ENCODE data around the gene SIPA1L3.
"Not testable (repeated sequence)": the region's sequence is repeated elsewhere in the genome, so short reads cannot be mapped to it uniquely, and the experiment has no call there.

The SIPA1L3 gene

DNA sequence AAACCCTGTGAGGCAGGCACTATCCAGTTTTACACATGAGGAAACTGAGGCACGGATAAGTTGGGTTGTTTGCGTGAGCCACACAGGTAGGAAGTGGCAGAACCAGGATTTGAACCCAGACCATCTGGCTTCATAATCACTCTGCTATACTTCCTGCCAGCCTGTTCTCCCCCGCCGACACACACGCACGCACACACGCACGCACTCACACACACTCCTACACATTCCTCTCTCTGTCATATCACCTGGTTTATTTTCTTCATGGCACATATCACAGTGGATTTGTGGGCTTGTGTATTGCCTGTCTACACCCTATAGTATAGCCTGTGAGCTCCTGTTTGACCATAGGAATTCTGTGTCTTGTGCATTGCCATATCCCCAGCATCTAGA lies 140.0 kb downstream of the SIPA1L3 start:
- no peak for DNase-seq

DNA sequence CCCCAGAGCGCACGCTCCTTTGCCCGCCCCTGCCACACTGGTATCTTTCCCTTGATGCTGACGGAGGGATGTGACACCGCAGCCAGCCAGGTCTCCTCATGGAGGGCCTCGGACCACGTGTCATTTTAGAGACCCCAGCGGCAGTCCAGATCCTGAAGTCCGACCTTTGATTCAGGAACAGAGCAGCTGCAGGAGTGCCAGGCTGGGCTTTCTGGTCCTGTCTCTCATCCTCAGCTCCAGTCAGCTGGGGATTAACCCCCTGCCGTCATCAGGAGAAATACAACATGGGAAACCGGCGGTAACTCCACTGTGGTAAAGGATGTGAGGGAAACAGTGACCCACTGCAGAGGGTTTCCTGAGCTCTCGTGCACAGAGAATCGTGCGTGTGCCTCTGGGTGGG lies 140.6 kb downstream of the SIPA1L3 start:
- no peak for DNase-seq

DNA sequence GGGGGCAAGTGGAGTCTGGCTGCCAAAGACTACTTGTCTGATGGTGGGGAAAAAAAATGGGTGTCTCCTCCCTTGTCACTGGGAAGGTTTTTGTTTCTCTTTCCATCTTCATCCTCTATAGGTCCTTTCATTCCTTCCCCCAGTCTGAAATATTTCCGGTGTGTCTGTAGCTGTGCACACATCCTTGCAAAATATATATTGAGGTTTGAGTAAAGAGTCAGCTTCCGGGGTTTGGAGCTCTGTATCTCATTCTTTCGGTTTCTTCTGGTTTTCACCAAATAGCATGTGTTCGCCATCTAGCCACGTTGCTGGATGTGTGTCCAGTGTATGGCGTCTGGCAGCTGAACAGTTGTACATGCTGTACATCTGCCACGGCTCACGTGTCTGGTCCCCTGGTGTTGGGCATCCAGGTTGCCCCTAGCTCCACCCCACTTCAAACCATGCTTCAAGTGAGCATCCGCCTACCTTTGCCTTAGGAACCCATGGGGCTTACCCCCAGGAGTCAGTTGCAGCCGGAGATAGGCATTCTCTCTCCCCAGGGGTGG lies 142.2 kb downstream of the SIPA1L3 start:
- peak; percentile 47 for DNase-seq

DNA sequence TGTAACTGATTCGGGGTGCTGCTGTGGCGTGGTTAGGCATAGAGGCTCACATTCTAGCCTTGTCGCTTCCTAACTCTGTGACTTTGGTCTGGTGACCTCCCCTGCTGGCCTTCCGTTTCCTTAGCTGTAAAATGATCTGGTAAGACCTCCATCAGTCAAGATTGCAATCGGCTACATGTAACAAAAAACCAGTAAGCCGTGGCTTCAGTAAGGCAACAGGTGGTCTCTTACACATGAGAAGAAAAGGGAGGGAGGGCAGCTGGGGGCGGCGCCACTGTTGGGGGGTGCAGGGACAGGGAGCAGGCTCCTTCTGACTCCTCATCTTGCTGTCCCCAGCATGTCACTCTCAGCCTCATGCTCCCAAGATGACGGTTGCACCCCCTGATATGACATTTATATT lies 148.0 kb downstream of the SIPA1L3 start:
- DNase-seq, result no peak

DNA sequence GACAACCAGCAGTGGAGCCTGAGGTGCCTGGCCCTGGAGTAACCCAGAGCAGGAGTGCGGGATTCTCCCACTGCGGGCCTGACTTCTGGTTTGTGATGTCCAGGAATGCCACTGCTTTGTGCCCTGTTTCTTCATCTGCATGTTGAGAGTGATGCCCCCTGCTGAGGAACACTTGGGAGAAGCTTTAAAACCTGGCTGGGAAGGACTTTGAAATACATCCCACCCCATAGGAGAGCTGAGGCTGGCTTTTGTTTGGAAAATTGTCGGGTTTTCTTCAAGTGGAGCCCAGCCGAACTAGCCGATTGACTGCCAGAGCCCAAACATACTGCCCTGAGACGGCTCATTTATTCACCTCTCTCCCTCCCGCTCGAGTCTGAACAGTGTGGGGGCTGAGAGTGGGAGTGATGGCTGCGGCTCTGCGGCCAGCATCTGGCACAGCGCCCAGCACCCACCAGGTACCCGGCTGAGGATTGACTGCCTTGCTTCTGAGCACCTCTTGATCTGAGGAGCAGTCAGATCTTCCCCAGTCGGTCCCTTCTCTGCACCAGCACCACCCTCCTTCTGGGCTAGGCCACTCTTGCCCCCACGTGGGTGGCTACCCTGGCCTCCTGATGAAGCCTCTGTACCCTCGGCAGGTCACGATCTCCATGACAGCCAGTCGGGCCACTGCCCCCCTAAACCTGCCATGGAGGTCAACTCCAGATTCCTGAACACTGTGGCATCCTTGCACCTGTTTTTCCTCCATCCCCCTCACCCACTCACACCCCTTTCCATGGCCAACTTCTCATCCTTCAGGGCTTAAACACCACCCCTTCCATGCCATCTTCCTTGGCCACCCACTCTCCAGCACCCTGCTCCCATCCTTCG lies 148.9 kb downstream of the SIPA1L3 start:
- DNase-seq, result no peak

DNA sequence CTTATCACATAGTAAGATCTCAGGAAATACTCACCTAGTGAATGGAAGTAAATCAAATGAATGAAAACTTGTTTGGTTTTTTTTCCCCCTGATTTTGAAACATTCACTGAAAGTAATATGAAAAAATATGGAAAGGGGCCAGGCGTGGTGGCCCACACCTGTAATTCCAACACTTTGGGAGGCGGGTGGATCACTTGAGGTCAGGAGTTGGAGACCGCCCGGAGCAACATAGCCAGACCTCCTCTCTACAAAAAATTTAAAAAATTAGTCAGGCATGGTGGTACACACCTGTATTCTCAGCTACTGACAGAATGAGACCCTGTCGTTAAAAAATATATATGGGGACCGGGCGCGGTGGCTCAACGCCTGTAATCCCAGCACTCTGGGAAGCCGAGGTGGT lies 149.6 kb downstream of the SIPA1L3 start:
- DNase-seq, result no peak

DNA sequence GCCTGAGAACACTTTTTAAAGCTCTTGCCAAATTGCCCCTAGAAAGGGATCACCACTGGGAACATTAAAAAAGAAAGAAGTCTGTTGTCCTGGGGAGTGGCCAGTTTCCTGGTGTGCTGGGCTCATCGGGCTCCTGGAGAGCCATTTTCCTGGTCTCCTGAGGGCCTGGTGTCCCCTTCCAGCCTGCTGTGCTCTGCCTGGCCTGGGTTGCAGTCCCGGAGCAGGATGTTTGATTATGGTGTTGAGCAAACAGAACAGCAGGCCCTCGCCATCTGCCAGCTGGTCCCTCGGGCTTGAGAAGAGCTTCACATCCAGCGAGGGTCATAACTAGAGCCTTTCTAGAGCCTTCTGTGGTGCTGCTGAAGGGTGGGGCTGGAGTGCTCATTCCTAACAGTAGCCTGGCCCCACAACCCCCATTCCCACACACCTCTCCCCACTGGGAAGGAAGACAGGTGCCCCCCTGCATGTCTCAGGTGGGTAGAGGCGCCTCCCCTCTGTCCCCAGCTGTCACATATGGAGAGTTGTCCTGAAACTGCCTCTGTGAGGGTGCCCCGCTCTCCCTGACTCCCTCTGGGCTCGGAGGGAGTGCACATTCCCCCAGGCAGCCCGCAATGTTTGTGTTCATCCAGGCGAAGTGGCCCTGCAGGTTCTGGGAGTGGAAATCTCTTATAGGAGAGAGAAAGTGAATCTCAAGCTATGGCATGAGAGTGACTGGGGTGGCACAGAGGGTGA lies 151.1 kb downstream of the SIPA1L3 start:
- DNase-seq, result no peak

DNA sequence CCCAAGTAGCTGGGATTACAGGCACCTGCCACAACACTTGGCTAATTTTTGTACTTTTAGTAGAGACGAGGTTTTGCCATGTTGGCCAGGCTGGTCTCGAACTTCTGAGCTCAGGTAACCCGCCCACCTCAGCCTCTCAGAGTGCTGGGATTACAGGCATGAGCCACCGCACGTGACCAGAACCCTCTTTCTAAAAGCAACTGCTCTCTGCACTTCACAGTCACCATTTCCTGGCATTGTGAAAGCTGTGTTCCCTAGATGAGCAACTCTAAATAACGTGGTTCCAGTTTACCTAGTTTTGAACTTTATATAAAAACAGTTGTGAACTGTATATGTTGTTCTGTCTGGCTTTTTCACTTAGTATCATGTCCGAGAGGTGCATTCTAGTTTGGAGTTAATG lies 152.9 kb downstream of the SIPA1L3 start:
- DNase-seq, result no peak

DNA sequence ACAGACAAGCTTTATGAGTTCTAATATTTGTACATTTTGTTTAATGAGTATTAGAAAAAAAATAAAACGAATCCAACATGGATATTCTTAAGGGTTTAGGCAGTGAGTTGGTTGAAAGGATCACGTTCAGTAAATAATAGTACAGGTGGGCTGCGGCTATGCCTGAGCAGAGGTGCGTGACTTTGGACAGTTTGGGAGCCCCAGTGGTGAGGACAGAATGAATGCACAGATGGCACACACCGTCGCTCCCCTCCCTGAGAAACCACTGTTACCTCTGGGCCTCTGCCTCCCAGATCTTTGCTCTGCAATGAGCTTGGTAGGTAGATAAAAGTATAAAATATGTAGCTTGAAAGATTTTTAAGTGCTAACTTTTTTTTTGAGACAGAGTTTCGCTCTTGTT lies 153.3 kb downstream of the SIPA1L3 start:
- DNase-seq, result no peak

DNA sequence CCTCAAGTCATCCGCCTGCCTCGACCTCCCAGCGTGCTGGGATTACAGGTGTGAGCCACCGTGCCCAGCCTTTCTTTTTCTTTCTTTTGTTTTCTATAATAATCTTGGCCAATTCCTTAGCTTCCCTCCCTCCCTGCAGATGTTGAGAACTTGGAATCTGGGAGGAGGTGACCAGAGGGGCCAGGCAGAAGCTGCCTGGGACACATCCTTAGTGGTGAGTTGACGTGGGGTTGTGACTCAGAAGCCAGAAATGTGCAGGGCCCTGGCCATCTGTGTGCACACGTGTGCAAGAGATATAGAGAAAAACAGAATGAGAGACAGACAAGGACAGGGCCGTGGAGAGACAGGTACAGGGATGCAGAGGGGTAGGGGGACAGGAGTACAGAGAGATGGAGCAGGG lies 154.3 kb downstream of the SIPA1L3 start:
- DNase-seq, result no peak

DNA sequence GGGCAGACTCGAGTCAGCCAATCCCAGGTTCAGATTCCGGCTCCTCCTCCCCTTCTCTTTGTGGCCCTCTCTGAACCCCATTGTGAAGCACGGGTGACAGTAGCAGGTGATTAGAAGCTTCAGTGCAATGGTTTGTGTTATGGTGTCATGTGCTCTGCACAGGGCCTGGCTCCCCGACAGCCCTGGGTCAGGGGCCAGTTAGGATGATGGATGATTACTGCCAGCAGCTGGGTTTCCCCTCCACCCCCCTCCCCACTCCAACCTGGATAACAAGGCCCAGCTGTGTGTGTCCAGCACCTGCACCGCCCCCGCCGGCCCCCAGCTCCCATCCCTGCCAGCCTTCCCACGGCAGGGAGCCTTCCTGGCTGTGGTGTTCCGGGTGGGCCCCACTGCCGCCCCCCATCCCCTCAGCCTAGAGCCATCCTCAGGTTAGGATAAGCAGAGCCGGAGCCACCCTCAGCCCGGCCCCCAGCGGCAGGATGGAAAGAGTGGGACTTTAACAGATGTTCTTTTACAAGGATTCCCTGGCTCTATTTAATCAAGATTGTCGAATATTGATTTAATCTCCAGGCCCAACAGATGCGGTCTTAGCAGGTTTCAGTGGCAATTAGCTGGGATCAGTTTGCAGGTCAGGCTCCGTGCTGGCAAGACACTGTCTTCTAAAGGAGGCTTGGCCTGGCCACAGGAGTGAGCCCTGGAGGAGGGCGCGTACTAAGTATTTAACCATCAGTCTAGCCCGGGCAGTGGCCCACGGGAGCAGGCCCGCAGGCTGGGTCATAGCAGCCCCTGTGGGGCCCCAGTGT lies 156.2 kb downstream of the SIPA1L3 start:
- no peak for DNase-seq

DNA sequence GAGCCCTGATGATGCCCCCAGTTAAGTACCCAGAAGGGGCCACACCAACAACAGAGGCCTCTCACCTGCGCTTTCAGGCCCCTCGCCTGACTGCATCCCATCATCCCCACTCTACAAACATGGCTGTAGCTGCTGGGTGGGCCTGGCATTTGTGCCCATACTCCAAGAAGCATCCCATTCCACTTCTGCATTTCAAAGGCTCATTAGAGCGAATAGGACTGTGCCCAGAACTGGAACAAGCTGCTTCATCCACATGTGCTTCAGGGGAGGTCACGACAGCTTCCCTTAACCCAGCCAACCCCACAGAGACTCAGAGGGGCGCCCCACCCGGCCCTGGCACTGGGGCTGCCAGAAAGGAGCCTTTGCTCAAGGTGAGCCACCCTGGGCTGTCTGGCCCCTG lies 156.9 kb downstream of the SIPA1L3 start:
- DNase-seq, result no peak

DNA sequence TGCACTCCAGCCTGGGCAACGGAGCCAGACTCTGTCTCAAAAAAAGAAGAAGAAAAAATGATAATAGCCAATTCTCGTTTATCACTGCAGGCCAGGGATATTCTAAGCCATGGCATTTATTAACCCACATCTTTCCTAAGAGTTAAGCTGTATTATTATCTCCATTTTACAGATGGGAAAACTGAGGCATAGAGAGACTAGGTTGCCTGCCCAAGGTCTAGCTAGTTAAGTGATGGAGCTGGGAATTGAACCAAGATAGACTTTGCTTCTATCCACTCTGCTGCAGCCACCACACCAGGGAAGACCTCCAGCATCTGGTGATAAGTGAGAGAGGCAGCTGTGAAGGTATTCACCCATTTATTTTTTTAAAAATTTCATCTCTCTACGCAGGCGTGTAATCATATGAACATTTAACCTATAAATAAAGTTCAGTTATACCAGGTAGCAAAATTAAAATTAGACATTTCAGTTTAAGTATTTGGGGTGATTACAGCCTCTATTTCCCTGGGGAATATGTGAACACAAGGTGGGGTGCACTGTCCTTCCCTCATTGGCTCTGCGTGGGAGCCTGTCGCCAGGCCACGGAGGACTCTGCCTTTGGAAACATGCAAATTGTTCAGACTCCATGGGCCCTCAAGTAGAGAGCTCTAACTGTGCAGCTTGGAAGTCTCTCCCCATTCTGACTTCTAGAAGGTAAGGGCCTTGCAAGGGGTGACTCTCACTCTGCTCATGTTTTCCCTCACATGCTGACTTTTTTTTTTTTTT lies 157.8 kb downstream of the SIPA1L3 start:
- no peak for DNase-seq

DNA sequence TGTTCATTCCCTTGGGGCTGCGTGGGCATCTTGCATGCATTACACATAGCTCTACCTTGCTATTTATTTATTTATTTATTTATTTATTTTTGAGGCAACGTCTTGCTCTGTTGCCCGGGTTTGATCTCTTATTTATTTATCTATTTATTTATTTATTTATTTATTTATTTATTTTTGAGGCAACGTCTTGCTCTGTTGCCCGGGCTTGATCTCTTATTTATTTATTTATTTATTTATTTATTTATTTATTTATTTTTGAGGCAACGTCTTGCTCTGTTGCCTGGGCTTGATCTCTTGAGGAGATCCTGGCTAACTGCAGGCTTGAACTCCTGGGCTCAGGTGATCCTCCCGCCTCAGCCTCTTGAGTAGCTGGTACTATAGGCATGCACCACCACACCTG lies 158.8 kb downstream of the SIPA1L3 start:
- DNase-seq, result not testable (repeated sequence)

DNA sequence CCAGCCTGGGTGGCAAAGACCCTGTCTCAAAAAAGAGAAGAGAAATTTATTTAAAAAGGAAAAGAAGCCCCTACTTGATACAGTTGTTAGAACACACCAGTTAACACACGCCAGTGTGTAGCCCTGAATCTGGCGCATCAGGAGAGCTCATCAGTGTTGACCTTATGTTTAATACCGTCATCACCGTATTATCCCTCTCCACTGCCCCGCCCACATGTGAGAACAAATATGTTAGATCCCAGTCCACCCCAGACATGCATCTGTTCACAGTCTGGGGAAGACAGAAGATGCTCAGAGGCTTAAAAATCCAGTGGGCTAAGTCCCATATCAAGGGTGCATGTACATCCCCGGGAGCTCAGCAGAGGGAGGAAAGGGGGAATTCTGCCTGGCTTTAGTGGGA lies 161.8 kb downstream of the SIPA1L3 start:
- no peak for DNase-seq

DNA sequence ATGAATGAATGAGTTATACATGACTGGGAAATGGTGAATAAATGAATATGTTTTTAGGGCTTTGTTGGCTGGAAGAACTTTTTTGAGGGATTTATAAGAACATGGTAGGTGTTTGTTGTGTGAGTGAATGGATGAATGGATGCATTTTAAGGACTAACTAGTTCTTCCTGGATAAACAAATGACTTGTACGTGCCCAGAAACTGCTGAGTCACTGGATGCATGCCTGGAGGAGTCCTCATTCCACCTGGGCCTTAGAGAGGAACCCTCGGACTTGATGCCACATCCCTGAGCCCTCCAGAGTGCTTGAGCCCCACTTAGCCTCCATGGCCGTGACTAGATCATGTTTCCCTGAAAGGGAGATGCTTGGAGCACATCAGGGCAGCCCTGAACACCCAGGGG lies 163.6 kb downstream of the SIPA1L3 start:
- no peak for DNase-seq

DNA sequence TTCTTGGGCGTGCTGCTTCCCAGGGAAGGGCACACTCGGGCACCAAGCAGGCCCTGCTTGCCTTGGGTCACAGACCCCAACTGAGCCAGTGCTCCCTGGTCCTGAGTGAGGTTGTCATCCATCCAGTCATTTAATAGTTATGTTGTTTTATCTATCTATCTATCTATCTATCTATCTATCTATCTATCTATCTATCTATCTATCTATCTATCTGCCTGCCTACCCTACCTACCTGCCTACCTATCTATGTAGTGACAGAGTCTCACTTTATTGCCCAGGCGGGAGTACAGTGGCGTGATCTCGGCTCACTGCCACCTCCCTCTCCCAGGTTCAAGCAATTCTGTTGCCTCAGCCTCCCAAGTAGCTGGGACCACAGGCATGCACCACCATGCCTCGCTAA lies 164.0 kb downstream of the SIPA1L3 start:
- DNase-seq, result not testable (repeated sequence)

DNA sequence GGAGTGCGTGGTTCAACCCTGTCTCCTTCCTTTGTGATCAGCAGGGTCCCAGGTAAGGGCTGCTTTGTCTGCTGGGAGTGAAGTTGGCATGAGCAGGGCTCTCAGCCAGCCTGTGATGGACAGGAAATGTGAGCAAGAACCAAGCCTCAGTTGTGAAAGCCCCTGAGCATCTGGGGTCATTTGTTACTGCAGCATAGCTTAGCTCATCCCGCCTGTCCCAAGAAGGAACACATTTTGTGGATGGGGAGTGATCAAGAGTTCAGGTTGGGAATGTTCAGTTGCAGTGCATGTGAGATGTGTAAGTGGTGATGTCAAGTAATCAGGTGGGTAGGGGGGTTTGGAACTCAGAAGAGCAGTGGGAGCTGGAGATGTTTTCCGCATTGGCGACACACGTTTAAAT lies 164.6 kb downstream of the SIPA1L3 start:
- no peak for DNase-seq

DNA sequence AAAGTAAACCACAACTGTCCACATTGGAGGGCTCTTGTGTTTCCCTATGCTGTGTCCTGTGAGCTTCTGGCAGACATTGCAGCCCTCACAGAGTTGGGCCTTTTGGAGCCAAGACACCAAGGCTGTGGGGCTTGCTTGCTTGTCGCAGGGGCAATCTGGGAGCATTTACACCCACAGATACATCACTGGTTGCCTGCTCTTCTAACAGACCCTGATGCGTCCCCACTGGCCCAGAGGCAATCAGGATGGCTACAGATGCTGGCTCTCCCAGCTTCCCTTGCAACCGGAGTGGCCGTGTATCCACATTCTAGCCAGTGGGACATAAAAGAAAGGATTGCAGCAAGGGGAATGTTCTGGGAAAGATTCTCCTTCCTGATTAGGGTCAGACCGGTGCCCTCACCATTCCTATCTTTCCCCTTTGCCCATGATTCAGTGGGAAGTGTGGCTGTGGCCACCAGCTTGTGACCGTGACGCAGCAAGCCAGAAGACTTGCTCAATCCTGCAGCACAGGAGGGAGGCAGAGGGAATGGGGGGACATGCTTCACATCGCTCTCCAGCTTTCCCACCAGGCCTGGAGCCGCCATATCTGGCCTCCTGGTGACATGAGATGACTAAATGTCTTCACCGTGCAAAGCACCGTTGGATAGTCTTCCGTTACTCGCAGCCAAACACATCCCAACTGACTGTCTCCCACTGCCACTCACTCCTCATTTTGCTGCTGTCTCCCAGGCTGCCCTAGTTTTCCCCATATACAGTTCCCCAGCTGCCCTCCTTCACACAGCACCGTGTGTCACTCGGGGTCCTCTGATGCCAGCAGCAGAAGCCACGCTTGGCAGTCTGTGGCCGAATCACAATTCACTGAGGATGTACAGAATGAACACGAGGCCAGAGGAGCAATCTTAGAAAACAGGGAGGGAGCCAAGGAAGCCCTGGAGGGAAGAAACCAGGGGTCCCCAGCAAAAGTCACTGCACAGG lies 166.1 kb downstream of the SIPA1L3 start:
- DNase-seq, result no peak

DNA sequence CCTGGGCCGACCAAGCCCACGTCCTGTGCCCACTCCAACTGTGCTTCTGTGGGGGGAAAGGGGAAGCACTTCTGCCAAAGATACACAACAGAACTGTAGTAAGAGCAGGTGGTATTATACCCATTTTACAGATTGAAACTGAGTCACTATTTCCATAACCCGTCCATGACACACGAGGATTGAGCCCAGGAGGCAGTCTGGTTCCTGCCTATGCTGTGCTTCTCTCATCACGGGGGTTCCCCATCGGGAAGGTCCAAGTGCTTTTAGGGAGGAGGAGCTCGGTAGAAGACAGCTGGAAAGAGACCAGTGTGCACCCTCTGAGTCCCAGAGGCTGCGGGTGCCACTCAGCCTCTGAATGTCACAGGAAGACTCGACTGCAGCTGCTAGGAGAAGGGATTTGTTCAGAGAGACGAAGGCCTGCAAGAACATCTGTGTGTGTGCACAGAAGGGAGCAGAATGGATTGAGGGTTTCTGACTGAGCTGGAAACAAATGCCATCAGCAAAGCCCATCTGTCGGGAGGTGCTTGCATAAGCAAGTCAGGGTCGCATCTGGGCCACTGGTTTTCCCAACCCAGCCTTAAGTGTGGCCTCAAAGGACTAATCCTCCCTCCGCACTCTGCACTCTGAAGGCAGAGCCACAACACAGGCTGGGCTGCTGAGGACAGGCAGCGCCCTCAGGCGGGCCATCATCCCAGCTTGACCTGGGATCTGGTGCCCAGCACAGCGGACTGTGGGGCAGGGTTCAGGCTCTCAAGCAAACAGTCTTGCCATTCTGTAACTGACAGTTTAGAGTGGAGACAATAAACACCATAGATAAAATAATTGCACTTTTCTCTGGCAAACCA lies 167.1 kb downstream of the SIPA1L3 start:
- DNase-seq, result no peak
